HepG2 (cell line): ENCODE results near the gene RPL27A. TPM values are rescaled to one million over a fixed set of nuclear protein-coding genes. Genes with fewer than 3 reads are reported as not detected.

Experiments
- BCL6 ChIP-seq: IDR thresholded peaks from 2 replicates; pipeline ENCODE4 v1.6.1; 2016; ENCODE audit warnings: missing genetic modification reagents, missing compliant biosample characterization
- CBX5 ChIP-seq: sonication (generic); formaldehyde crosslinking; IDR thresholded peaks from 2 replicates; pipeline ENCODE4 v1.4.0; 2020; ENCODE audit warnings: missing genetic modification reagents, borderline replicate concordance
- FOXA3 ChIP-seq: IDR thresholded peaks from 2 replicates; pipeline ENCODE4 v1.6.1; 2016; ENCODE audit warnings: missing genetic modification reagents, missing compliant biosample characterization
- HNF4G ChIP-seq, 2 experiments: sonication (generic) in 1 of 2; formaldehyde crosslinking in 1 of 2; IDR thresholded peaks; 2 replicates each; pipeline versions ENCODE4 v1.4.0 to v1.6.1; 2011 to 2020; ENCODE audit warnings: borderline replicate concordance in 2 of 2, low read depth in 2 of 2, mild to moderate bottlenecking in 2 of 2, low read length in 1 of 2, missing genetic modification reagents in 1 of 2, moderate library complexity in 1 of 2
- MEIS1 ChIP-seq: sonication (generic); formaldehyde crosslinking; IDR thresholded peaks from 2 replicates; pipeline ENCODE4 v1.9.0; 2021; ENCODE audit warnings: mild to moderate bottlenecking, missing genetic modification reagents, moderate library complexity, borderline replicate concordance
- MLLT10 ChIP-seq: sonication (generic); formaldehyde crosslinking; IDR thresholded peaks from 2 replicates; pipeline ENCODE4 v1.4.0; 2020; ENCODE audit warnings: missing genetic modification reagents
- MXD4 ChIP-seq: IDR thresholded peaks from 2 replicates; pipeline ENCODE4 v1.6.1; 2016; ENCODE audit warnings: mild to moderate bottlenecking, missing biosample characterization, missing genetic modification reagents
- MYC ChIP-seq: sonication (generic); formaldehyde crosslinking; IDR thresholded peaks from 2 replicates; pipeline ENCODE4 v1.9.0; 2021; ENCODE audit warnings: missing genetic modification reagents, borderline replicate concordance
- NRL ChIP-seq: sonication (generic); formaldehyde crosslinking; IDR thresholded peaks from 2 replicates; pipeline ENCODE4 v1.5.0; 2020; ENCODE audit warnings: missing genetic modification reagents, mild to moderate bottlenecking, moderate library complexity, borderline replicate concordance
- POLR2AphosphoS5 ChIP-seq: IDR thresholded peaks from 2 replicates; pipeline ENCODE4 v1.6.1; 2012; ENCODE audit warnings: low read depth, low read length
- SAP130 ChIP-seq: IDR thresholded peaks from 2 replicates; pipeline ENCODE4 v1.6.1; 2016; ENCODE audit warnings: low read depth
- THAP11 ChIP-seq: IDR thresholded peaks from 2 replicates; pipeline ENCODE4 v1.6.1; 2016; ENCODE audit warnings: missing biosample characterization, missing genetic modification reagents
- YEATS2 ChIP-seq: sonication (generic); formaldehyde crosslinking; IDR thresholded peaks from 2 replicates; pipeline ENCODE4 v1.4.0; 2020; ENCODE audit warnings: missing genetic modification reagents, borderline replicate concordance
- ZBTB38 ChIP-seq: sonication (generic); formaldehyde crosslinking; IDR thresholded peaks from 2 replicates; pipeline ENCODE4 v1.5.1; 2020; ENCODE audit warnings: mild to moderate bottlenecking, missing genetic modification reagents
- ZFP82 ChIP-seq: sonication (generic); formaldehyde crosslinking; IDR thresholded peaks from 2 replicates; pipeline ENCODE4 v1.5.1; 2020; ENCODE audit warnings: mild to moderate bottlenecking, missing genetic modification reagents, borderline replicate concordance
- ZNF550 ChIP-seq: sonication (generic); formaldehyde crosslinking; IDR thresholded peaks from 2 replicates; pipeline ENCODE4 v1.4.0; 2020; ENCODE audit warnings: mild to moderate bottlenecking, missing genetic modification reagents, borderline replicate concordance
- ZNF672 ChIP-seq: sonication (generic); formaldehyde crosslinking; IDR thresholded peaks from 2 replicates; pipeline ENCODE4 v1.8.1; 2022; ENCODE audit warnings: missing genetic modification reagents
- ZNF761 ChIP-seq: sonication (generic); formaldehyde crosslinking; conservative IDR thresholded peaks from 2 replicates; pipeline ENCODE4 v1.4.0; 2020; ENCODE audit warnings: mild to moderate bottlenecking, missing genetic modification reagents
- polyA plus RNA-seq, 8 experiments: library from polyadenylated mRNA; depleted of rRNA in 3 of 8; stranded (reverse) in 7 of 8; unstranded in 1 of 8; fragments of >200 nt; fragmentation: Illumina TruSeq in 4 of 8; extraction: Trizol in 4 of 8; gene quantifications; 2 replicates each; pipeline versions ENCODE4 v1.2.1 to v1.2.3, GENCODE V29; 2011 to 2016; ENCODE audit warnings: low read depth in 4 of 8, missing spikeins in 1 of 8, mixed read lengths in 1 of 8; ENCODE audit not compliant: insufficient read depth in 1 of 8
- total RNA-seq, 5 experiments: library from RNA; depleted of rRNA; stranded (reverse); fragments of >200 nt; fragmentation: Illumina TruSeq; extraction: Trizol; gene quantifications; 2 replicates each; pipeline ENCODE4 v1.2.3, GENCODE V29; 2016; ENCODE audit warnings: low read depth in 1 of 5
- TF ChIP-seq, protein P1 (sequence below): sonication (generic); formaldehyde crosslinking; IDR thresholded peaks from 2 replicates; pipeline ENCODE4 v1.9.0; 2021; ENCODE audit warnings: missing genetic modification reagents, mild to moderate bottlenecking, borderline replicate concordance
- TF ChIP-seq, protein P2 (sequence below): IDR thresholded peaks from 2 replicates; pipeline ENCODE4 v1.6.1; 2012; ENCODE audit warnings: low read depth, low read length, improper control_type of control experiment
- TF ChIP-seq, protein P3 (sequence below): sonication (generic); formaldehyde crosslinking; IDR thresholded peaks from 2 replicates; pipeline ENCODE4 v1.4.0; 2020; ENCODE audit warnings: low read depth, mild to moderate bottlenecking, missing genetic modification reagents
- TF ChIP-seq, protein P4 (sequence below): sonication (generic); formaldehyde crosslinking; IDR thresholded peaks from 2 replicates; pipeline ENCODE4 v1.4.0; 2020; ENCODE audit warnings: missing genetic modification reagents

The RPL27A gene
- total and polyA plus RNA-seq, 2 of the 13 experiments (the other 11 are each of a cell fraction or from before 2014, with no cell fraction given), result 1,531 to 2,153 TPM

DNA sequence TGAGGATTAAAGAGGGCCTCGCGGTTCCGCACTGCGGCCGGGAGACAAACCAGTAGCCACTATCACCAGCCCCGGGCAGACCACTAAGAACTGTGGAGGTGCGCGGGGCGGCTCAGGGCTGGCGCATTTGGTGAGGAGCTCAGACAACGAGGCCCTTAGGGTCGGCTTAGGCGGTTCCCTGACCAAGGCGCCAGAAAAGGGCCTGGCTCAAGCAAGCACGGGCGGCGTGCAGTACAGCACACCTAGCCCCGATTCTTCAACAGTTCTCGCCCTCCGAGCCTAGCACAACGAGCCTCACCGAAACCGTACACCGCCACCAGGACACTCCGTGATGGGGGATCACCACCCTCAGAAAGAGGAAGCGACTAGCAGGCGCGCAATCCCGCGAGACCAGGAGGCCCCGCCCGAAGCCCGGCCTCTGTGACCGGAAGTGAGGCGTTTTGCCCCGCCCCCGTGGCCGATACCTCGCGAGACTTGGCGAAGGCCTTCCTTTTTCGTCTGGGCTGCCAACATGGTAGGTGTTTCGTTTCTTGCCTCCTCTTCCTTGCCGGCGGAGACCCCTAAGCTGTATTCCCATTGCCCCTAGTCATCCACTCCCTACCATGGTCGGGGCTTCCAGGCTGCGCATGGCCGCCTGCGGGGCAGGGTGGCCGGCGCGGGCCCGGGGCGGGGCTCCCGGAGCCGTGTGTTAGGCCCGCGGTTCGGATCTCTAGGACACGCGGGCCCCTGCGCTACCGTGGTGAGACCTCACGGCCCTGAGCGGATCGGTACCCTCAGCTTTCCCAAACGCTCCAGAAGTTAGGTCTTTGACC is at the start of gene RPL27A, which contains the start of gene TRIM66 (continued):
- TF ChIP-seq, protein P1, sequence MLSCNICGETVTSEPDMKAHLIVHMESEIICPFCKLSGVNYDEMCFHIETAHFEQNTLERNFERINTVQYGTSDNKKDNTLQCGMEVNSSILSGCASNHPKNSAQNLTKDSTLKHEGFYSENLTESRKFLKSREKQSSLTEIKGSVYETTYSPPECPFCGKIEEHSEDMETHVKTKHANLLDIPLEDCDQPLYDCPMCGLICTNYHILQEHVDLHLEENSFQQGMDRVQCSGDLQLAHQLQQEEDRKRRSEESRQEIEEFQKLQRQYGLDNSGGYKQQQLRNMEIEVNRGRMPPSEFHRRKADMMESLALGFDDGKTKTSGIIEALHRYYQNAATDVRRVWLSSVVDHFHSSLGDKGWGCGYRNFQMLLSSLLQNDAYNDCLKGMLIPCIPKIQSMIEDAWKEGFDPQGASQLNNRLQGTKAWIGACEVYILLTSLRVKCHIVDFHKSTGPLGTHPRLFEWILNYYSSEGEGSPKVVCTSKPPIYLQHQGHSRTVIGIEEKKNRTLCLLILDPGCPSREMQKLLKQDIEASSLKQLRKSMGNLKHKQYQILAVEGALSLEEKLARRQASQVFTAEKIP (CRISPR knock-in tag), result no peak
- TF ChIP-seq POLR2AphosphoS5 (peak; percentile 99), MLLT10 (CRISPR knock-in tag) (no peak), ZNF672 (CRISPR knock-in tag) (no peak), ZNF550 (CRISPR knock-in tag) (no peak; the same call in 1 of the 2 replicates), SAP130 (CRISPR knock-in tag) (peak; percentile 87), ZBTB38 (peak; percentile 53), CBX5 (CRISPR knock-in tag) (peak; percentile 65; the same call in 1 of the 2 replicates), ZNF761 (CRISPR knock-in tag) (peak; percentile 87), FOXA3 (CRISPR knock-in tag) (no peak; the same call in none of the 2 replicates), THAP11 (peak; percentile 91), HNF4G (IDR thresholded peaks at IDR 0.05; ENCODE audit: borderline replicate concordance, low read depth, low read length) (no peak), HNF4G (CRISPR knock-in tag; IDR thresholded peaks at IDR 0.05; ENCODE audit: borderline replicate concordance, low read depth) (no peak), NRL (CRISPR knock-in tag) (peak; percentile 38), MXD4 (CRISPR knock-in tag) (peak; percentile 61; the same call in 1 of the 2 replicates), ZFP82 (CRISPR knock-in tag) (peak; percentile 74; the same call in 1 of the 2 replicates), YEATS2 (CRISPR knock-in tag) (peak; percentile 99), BCL6 (CRISPR knock-in tag) (no peak), MEIS1 (CRISPR knock-in tag) (0 out of 2 replicates have a peak, but pooled peaks have one; percentile 4), MYC (peak; percentile 78)
- TF ChIP-seq, protein P2, sequence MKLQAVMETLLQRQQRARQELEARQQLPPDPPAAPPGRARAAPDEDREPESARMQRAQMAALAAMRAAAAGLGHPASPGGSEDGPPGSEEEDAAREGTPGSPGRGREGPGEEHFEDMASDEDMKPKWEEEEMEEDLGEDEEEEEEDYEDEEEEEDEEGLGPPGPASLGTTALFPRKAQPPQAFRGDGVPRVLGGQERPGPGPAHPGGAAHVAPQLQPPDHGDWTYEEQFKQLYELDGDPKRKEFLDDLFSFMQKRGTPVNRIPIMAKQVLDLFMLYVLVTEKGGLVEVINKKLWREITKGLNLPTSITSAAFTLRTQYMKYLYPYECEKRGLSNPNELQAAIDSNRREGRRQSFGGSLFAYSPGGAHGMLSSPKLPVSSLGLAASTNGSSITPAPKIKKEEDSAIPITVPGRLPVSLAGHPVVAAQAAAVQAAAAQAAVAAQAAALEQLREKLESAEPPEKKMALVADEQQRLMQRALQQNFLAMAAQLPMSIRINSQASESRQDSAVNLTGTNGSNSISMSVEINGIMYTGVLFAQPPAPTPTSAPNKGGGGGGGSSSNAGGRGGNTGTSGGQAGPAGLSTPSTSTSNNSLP, result 0 out of 2 replicates have a peak, but pooled peaks have one; percentile 4
- TF ChIP-seq, protein P3, sequence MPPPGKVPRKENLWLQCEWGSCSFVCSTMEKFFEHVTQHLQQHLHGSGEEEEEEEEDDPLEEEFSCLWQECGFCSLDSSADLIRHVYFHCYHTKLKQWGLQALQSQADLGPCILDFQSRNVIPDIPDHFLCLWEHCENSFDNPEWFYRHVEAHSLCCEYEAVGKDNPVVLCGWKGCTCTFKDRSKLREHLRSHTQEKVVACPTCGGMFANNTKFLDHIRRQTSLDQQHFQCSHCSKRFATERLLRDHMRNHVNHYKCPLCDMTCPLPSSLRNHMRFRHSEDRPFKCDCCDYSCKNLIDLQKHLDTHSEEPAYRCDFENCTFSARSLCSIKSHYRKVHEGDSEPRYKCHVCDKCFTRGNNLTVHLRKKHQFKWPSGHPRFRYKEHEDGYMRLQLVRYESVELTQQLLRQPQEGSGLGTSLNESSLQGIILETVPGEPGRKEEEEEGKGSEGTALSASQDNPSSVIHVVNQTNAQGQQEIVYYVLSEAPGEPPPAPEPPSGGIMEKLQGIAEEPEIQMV (CRISPR knock-in tag), result peak; percentile 36; the same call in 1 of the 2 replicates
- TF ChIP-seq, protein P4, sequence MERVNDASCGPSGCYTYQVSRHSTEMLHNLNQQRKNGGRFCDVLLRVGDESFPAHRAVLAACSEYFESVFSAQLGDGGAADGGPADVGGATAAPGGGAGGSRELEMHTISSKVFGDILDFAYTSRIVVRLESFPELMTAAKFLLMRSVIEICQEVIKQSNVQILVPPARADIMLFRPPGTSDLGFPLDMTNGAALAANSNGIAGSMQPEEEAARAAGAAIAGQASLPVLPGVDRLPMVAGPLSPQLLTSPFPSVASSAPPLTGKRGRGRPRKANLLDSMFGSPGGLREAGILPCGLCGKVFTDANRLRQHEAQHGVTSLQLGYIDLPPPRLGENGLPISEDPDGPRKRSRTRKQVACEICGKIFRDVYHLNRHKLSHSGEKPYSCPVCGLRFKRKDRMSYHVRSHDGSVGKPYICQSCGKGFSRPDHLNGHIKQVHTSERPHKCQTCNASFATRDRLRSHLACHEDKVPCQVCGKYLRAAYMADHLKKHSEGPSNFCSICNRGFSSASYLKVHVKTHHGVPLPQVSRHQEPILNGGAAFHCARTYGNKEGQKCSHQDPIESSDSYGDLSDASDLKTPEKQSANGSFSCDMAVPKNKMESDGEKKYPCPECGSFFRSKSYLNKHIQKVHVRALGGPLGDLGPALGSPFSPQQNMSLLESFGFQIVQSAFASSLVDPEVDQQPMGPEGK (CRISPR knock-in tag), result peak; percentile 28
